ENCODE results near the gene MAGEE2.

- TF ChIP-seq CTCF (IDR thresholded peaks at IDR 0.05) (no peak), POLR2A (IDR thresholded peaks at IDR 0.05) (no peak)
Observed at GRCh38 chrX:75784680-75785491, at the start of gene MAGEE2.

Measured in esophagus squamous epithelium (tissue), 4 donors.